Panc1 (cell line): ENCODE results near the gene EYS.

ENCODE experiments used
- CTCF ChIP-seq: fragments of 450-650 bp; IDR thresholded peaks from 2 replicates; pipeline ENCODE4 v1.5.1; 2017; ENCODE audit warnings: mild to moderate bottlenecking
- POLR2AphosphoS5 ChIP-seq: IDR thresholded peaks from 2 replicates; pipeline ENCODE4 v1.6.1; 2012; ENCODE audit warnings: mild to moderate bottlenecking, low read depth, low read length, moderate library complexity
- REST ChIP-seq, 2 experiments: IDR thresholded peaks; 2 replicates each; pipeline ENCODE4 v1.6.1; 2011 to 2012; ENCODE audit warnings: low read depth in 2 of 2, control low read depth in 1 of 2, low read length in 1 of 2, mild to moderate bottlenecking in 1 of 2, moderate library complexity in 1 of 2; ENCODE audit not compliant: insufficient read depth in 1 of 2
- SIN3A ChIP-seq: IDR thresholded peaks from 2 replicates; pipeline ENCODE4 v1.6.1; 2012; ENCODE audit warnings: low read depth, mild to moderate bottlenecking, low read length, moderate library complexity, borderline replicate concordance; ENCODE audit not compliant: insufficient read depth

GRCh38 chr6:64014595-64014994 is 1692.4 kb downstream of the EYS start:
- TF ChIP-seq CTCF: no peak
- TF ChIP-seq SIN3A: no peak
- TF ChIP-seq REST (IDR thresholded peaks at IDR 0.05; ENCODE audit: insufficient read depth in 1 of 2, low read depth in 2 of 2, low read length in 1 of 2): no peak
- no peak for TF ChIP-seq POLR2AphosphoS5
